GM19395 (cell line): Measurements from ENCODE around the gene GOLT1B.

Experiments
- ATAC-seq: cut with Tn5 transposase; IDR thresholded peaks from one replicate; pipeline ENCODE4 v1.9.1; 2021; ENCODE audit warnings: mild to moderate bottlenecking, moderate library complexity; ENCODE audit not compliant: unreplicated experiment

The GOLT1B gene

DNA sequence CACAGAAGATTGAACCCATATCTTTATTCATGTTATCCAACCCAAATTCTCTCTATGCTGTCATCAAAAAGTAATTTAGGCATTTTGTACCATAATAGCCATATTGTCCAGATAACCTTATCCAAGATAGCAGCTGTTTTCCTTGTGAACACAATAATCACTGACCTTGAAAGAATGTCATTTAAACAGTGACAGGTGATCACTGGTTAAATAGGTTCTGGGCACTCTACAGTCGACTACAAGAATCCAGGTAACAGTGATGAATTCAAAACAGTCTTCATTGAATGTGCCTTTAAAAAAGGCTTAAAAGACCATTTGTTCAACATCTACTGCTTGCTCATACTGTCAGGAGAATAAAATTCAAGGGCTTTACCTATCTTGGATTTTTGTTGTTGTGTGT, 20.0 kb downstream of the GOLT1B start:
- no peak for ATAC-seq

DNA sequence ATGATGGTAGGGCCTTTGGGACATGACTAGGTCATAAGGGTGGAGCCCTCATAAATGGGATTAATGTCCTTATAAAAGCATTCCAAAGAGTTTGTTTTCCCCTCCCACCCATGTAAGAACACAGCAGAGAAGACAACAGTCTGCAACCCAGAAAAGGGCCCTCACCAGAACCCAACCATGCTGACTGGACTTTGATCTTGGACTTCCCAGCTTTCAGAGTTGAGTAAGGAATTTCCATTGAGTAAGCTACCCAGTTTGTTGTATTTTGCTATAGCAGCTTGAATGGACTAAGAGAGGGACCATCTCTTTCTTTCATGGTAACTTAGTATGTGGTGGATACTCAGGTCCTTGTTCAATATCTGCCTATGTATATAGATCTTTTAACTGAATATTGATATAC, 21.6 kb downstream of the GOLT1B start:
- no peak for ATAC-seq

DNA sequence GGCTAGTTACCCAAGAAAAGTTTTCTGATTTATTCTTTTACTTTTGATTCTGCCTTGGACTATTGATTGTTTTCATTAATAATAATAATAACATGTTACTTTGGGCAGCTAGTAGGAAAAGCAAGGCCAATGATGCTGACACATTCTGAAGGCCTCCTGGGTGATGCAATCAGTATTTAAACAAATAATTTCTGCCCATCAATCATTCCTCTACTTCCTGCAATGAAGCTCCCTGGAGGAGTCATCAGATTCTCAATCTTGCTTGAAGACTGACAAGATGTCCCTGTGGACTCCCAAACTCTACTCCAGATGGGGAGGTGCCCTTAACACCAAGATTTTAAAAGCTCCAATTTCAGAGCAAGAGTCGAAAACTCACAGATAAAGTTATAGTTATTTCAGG, 24.5 kb downstream of the GOLT1B start, which contains the start of gene SPX:
Gene SPX (plus strand): TSS at position 244 of the 400 bp plus-strand sequence. CDS start 177 bp downstream, outside the sequence.
- no peak for ATAC-seq

DNA sequence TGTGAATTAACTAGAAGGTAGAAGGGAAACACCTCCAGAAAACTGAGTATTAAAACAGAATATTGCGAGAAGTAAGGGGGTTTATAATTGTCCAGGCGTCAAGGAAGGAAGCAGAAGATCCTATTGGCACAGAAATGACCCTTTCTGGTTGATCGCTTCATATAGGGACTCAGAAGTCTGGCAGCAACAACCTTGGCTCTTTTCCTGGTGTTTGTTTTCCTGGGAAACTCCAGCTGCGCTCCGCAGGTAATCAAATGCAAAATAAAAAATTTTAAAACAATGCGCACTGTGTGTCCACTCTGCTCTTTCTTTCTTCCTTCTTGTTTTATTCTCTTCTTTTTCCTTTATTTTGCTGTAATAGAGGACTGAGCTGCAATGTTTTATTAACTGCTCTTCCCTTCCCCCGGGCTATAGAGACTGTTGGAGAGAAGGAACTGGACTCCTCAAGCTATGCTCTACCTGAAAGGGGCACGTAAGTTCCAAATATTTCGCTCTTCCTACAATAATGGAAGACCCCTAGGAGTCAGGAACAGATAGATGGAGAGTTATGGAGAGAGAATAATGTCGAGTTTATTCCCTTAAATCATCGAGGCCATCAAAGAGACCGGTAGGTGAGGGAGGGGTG, 25.2 kb downstream of the GOLT1B start:
- no peak for ATAC-seq

DNA sequence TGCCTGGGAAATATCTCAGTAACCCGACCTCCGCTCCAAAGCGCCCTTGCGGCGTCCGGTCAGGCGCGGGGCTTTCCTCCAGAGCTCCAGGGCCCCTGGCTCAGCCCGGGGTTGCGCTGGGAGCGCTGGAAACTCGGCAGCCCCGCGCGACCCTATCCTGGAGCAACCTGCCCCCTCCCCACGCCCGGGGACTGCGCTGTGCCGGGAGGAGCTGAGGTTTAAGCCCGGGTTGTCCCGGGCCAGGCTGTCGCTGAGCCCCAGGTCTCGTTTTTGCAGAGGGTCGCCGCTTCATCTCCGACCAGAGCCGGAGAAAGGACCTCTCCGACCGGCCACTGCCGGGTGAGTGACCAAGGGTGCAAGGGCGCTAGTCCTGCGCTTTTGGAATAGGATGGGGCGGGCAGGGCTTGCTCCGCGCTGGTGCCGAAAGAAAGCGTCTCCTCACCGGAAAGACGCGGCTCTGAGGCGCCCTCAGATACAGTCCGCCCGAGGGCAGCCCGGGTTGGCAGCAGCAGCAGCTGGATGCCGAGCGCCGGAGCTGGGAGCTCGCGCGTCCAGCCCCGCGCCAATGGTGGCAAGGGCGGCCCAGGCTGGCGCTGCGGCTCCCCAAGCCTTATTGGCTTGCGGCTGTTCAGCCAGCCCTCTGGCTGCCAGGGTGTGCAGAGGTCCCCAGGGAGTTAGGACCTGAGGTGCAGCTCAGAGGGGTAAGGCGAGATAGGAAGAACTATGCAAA, 26.0 kb downstream of the GOLT1B start:
- peak; percentile 91 for ATAC-seq

DNA sequence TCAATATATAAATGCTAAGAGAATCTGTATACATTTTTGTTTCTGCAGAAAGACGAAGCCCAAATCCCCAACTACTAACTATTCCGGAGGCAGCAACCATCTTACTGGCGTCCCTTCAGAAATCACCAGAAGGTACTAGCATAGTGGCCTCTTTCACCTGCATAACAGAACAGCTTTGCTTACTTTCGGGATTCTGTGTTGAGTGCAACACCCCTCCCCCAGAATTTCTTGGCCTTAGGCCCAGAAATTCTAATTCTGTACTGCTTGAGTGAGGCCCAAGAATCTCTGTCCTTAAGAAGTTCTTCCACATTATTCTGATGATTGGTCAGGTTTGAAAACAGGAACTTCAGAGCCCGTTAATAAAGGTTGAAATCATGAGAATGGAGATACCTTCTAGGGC, 27.4 kb downstream of the GOLT1B start:
- no peak for ATAC-seq

DNA sequence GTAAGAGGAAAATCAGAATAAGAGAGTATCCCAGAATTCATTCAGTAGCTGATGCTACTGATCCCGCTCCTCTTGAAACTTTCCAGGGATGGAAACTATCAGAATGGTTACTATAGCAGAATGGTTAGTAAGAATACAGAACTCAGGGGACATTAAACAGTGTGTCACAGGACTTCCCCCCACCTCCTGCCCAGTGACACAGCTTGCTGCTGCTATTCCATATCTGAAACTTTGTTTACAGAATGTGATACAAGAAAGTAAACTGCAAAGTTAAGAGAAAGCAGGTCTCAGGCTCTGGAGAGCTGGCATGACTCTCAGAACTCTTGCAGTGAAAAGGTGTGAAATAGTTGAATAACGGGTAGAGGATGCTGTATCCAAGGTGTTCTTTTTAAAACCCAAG, 27.9 kb downstream of the GOLT1B start:
- no peak for ATAC-seq

DNA sequence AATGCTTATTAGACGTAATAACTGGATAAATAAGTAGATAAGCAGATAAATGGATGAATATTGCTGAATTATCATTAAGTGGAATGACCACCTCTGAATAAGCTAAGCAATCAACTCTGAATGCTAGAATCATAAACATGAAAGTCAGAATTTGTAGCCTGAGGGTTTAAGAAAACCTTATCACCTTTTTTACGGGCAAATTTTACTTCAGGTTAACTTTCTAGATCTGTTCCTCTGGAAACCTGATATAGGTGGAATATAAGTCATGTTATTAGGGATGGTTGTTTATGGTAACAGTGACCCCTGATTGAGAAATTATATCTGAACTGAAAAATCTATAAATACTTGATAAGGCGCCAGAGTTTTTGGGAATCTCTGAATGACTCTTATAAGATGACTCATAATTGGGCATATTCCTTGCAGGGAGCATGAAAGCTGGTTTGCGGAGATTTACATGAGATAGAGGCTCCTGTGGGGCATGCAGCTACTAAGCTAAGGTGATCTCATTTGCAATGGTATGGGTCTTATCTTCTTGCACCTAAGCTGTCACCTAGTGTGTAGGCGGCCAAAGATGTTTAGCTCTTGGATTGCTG, 36.6 kb downstream of the GOLT1B start:
- ATAC-seq = no peak

DNA sequence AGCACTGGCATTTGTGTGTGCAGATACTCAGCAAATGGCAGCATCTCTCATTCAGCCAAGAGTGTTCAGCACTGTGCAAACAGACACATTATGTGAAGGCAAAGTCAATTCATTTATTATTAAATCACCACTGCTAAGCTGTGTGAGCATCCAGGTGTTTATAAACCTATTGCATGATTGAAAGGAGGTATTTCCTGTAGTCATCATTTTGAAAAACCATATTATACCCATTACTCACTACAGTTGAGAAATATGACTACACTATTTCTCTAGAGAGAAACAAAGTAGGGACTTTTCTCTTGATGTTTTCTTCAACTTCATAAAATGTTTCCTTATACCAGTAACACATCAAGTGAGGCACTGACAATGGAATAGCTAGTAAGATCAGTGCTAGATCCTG, 38.2 kb downstream of the GOLT1B start:
- no peak for ATAC-seq

DNA sequence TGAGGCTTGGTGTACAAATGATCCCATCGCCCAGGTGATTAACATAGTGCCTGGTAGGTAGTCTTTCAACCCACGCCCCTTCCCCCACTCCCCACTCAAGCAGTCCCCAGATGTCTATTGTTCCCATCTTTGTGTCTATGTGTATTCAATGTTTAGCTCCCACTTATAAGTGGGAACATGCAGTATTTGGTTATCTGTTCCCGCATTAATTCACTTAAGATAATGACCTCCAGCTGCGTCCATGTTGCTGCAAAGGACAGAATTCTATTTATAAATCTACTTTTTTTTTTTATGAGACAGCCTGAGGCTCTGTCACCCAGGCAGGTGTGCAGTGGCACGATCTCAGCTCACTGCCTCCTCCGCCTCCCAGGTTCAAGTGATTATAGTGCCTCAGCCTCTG, 40.2 kb downstream of the GOLT1B start:
- no peak for ATAC-seq

DNA sequence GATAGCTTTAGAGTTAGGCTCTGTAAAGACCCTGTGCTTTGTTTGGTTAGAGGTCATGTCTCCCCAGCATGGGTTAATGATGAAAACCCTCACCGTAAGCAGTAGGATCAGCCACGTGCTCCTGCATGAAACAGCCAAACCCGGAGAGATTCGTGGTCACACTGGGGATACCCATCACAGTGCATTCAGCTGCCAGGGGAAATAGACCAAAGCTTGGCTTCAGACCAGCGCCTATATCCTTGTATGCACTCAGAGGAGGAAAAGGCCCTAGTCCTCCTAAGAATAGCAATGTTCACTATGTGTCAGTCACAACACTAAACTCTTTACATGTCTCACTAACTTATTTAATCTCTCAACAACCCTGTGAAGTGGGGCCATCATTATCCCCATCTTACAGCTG, 40.8 kb downstream of the GOLT1B start:
- no peak for ATAC-seq

DNA sequence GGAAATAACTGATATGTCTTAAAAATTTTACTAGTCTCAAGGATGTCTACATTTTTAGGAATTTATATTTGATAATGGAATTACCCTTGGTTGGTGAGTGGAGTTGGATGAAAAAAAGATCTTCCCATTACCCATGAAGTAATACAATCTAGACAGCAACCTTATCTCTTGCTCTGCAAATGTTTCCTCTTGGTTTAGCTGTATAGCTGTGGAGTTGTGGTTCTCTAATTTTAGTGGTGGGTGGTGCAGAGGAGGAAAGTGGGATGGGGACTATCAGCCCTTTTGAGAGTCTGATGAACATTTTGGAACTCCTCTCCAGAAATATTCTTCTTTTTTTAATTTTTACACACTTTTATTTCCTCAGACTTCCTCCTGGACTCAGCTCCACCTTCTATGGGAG, 41.6 kb downstream of the GOLT1B start:
- no peak for ATAC-seq

DNA sequence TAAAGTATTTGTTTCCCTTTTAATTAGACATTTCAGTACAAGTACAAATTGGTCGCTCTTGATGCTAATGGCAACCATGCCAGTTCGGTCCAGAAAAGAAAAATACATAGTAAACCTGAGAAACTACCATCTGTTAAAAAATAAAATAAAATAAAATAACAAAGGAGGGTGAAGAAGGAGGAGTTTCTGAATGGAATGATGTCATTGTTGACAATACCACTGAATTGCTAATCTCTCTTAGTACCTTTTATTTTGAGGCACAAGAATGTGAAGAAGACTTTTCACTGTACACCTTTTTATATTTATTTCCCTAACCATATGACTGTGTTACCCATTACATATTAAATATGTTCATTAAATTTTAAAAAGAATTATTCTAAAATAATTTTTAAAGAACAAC, 44.0 kb downstream of the GOLT1B start:
- no peak for ATAC-seq

DNA sequence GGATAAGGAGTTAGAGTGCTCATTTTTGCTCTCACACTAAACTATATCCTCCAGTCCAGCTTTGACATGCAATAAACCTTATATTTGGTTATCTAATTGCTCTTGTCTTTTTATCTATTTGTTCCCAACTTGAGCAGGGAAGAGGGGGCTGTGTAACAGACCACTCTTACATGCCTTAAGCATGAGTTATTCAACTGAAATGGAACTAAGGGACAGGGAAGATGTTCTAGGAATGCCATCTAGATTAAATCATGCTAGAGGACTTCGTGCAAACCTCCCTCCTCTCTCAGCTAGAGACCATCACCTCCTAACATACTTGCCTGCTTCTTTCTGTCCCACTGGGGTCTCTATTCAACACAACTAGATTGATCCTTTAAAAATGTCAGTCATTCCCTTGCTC, 45.1 kb downstream of the GOLT1B start:
- no peak for ATAC-seq

DNA sequence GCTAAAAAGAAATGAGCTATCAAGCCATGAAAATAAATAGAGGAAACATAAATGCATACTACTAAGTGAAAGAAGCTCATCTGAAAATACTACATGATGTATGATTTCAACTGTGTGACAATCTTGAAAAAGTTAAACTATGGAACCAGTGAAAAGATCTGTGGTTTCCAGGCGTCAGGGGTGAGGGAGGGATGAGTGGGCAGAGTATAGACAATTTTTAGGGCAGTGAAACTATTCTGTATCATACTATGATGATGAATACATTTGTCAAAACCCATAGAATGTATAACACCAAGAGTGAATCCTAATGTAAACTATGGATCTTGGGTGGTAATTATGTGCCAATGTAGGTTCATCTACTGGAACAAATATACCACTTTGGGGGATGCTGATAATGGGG, 45.8 kb downstream of the GOLT1B start:
- no peak for ATAC-seq

DNA sequence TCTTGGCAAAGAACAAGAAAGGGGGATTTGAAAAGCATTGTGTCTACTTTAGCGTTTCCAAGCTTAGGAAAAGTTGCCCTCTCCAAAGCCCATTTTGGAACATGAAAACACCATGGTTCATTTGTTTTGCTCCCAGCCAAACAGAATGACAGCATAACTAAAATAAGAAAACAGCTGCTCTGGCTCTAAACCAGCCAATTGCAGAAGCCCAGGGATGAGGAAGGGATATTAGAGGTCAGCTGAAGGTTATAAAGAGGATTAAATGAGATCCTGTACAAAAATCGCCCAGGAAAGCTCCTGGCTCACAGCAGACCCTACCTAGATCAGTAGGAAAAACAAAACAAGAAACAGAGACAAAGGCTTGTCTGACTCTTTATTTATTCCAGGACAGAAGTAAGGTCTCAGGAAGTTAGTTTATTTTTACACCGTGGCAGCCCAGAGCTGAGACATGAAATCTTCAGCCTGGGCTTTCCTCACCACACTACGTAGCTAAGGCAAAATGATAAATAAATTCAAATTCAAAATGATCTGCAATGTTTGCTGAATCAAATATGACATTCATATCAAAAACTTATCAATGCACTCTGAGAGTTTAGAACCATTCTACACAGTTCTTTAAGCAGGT, 50.4 kb downstream of the GOLT1B start:
- no peak for ATAC-seq

DNA sequence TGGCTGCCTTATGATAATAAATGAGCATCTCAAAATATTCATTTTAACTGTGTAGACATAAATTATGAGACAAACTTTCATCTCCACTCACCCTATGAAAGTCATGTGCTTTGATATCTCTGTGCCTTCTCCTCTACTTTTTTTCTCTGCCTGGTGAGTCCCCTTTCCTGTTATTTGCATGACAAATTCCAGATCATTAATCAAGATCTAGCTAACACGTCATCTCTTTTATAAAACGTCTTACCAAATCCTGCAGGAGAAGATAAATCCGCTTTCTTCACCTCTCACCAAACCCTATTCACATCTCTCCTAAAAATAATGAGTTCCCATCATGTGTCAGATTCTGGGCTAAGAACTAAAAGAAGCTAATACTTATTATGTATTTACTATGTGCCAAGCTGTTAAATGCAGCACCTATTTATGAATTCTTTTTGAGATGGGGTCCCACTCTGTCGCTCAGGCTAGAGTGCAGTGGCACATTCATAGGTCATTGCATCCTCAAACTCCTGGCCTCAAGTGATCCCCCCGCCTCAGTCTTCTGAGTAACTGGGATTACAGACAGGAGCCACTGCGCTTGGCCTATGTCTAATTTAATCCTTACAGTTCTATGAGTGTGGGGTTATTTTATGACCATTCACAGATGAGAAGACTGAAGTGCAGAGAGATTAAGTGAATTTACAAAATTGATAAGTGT, 51.2 kb downstream of the GOLT1B start:
- ATAC-seq = no peak

DNA sequence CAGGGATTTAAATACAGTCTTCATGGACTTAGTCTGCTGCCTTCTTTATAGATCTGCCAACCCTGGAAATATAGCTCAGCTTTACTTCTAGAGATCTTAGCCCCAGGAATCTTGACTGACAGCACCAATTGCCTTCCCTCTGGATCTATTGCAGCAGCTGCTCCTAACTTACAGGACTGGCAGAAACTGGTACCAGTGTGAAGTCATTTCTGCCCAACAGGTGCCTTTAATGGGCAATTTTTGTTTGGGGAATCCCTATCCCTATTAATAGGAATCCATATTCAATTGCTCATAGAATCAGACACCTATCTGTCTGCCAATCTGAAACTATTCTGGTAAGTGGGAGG, 51.7 kb downstream of the GOLT1B start:
- no peak for ATAC-seq

DNA sequence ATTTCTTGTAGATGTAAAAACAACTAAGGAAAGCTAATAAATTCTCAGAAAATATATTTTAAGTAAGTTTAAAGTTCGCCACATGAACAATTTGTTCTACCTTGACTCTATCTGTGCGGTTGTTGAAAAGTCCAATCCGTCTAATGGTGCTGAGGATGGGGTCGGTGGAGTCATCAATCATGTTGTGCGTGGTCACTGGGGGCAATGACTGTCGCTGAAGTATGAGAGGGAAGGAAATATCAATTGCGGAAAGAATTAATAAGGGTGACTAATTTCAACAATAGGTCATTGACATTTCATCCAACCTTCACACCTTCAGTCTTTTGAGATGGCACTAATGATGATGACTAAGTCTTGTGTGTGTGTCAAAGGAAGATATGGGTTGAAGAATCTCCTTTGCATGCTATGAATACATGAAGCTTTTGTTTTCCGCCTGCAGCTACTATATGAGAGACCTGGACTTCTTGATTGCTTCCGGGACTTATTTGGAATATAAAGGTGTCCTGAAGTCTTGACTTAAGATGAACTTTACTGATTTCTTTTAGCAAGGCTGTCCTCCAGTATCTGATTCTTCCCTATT, 56.6 kb downstream of the GOLT1B start:
- no peak for ATAC-seq

DNA sequence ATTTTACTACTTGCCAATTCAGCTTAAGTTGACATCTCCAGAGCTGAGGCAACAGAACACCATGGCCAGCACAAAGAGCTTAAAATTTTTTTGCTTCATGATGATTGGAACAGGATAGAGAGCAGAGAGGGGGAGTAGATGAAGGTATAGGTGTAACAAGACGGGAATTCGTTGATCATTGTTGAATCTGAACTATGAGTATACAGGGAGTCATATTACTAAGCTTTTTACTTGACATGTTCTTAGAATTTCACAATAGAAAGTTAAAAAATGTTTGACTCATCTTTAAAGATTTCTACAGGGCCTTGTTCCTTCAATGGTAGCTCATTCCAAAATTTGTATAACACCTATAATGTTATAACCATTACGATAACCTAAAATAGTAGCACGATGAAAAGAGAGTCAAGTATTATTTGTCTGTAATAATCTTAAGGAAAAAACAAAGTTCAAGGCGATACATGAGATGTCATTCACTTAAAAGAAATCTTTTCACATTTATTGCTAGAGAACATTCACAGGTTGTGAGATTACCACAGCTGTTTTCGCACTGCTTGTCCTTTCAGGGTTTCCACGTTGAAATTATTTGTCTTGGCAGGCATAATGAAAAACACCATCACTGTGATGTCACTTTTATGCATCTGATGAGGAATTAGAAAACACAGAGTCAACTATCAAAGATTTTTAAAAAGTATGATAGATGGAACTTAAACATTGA, 58.4 kb downstream of the GOLT1B start:
- ATAC-seq = no peak
